ENCODE data around the gene TSPO2. TPM values are rescaled to one million over a fixed set of nuclear protein-coding genes. Genes with fewer than 3 reads are reported as not detected.
A peak's percentile ranks its signal among the peaks of the same experiment; 100 is the strongest.
"Not testable (repeated sequence)": the region's sequence is repeated elsewhere in the genome, so short reads cannot be mapped to it uniquely, and the experiment has no call there.

Gene TSPO2
- total RNA-seq, 2 experiments from 2014 or later = not detected

DNA sequence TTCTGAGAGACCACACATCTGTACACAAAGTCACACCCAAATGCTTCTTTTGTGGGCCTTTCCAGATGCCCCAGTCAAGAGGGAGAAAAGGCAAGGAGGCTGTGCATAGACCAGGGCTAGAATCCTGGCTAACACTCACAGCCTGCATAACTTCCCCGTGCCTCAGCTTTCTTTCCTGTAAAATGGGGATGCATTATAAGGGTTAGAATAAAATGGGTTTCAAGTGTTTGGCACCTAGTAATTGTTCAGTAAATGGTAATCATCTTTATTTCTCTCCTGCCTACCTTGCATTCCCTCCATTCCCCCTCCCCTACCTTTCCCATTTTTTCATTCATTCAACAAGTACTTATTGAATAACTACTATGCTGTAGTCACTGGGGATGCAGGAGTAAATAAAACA is 32.6 kb upstream of the TSPO2 start:
- H3K4me3 Mint-ChIP-seq = no peak overlapping the region
- H3K36me3 Mint-ChIP-seq = no peaks in the 10 kb centered on the region
- ChIA-PET POLR2A (no interaction called here), CTCF (interaction anchor here (1.4 to 2.0 kb wide), 2 partner anchors 10 to 61 kb away, joined by 3 to 6 read pairs; no protein-coding TSS in a partner anchor)
- no peak for DNase-seq
- H3K4me1 Mint-ChIP-seq (ENCODE audit: low read depth) = no peaks in the 10 kb centered on the region
- intact Hi-C loops (cut with micrococcal nuclease) = no loop called here
- no peaks in the 10 kb centered on the region for H3K9me3 Mint-ChIP-seq
- no peak overlapping the region for H3K27ac Mint-ChIP-seq
- peaks cover 5% of the 10 kb centered on the region for H3K27me3 Mint-ChIP-seq

GRCh38 chr6:41011673-41012072 is 30.6 kb upstream of the TSPO2 start:
- no peak overlapping the region for H3K4me3 Mint-ChIP-seq
- no peak overlapping the region for H3K27ac Mint-ChIP-seq
- CTCF ChIA-PET = interaction anchor here (1.2 to 4.0 kb wide), 2 partner anchors 16 to 28 kb away, joined by 3 to 19 read pairs; partner anchors contain the start of gene UNC5CL
- H3K36me3 Mint-ChIP-seq = peaks cover 2% of the 10 kb centered on the region
- no peak for DNase-seq
- intact Hi-C loops (cut with micrococcal nuclease) = no loop called here
- peaks cover 1% of the 10 kb centered on the region for H3K27me3 Mint-ChIP-seq
- POLR2A ChIA-PET = no interaction called here
- H3K9me3 Mint-ChIP-seq = no peaks in the 10 kb centered on the region
- H3K4me1 Mint-ChIP-seq (ENCODE audit: low read depth) = no peaks in the 10 kb centered on the region

GRCh38 chr6:41013466-41014153 is 28.7 kb upstream of the TSPO2 start:
- CTCF ChIA-PET = interaction anchor here (4.0 kb wide), 1 partner anchor 14 kb away, joined by 19 read pairs; no protein-coding TSS in a partner anchor
- H3K4me3 Mint-ChIP-seq = no peak overlapping the region
- no peaks in the 10 kb centered on the region for H3K9me3 Mint-ChIP-seq
- no peak overlapping the region for H3K27ac Mint-ChIP-seq
- peaks cover 1% of the 10 kb centered on the region for H3K27me3 Mint-ChIP-seq
- intact Hi-C loops (cut with micrococcal nuclease) = no loop called here
- POLR2A ChIA-PET = no interaction called here
- no peaks in the 10 kb centered on the region for H3K4me1 Mint-ChIP-seq (ENCODE audit: low read depth)
- H3K36me3 Mint-ChIP-seq = peaks cover 2% of the 10 kb centered on the region
- no peak for DNase-seq

DNA sequence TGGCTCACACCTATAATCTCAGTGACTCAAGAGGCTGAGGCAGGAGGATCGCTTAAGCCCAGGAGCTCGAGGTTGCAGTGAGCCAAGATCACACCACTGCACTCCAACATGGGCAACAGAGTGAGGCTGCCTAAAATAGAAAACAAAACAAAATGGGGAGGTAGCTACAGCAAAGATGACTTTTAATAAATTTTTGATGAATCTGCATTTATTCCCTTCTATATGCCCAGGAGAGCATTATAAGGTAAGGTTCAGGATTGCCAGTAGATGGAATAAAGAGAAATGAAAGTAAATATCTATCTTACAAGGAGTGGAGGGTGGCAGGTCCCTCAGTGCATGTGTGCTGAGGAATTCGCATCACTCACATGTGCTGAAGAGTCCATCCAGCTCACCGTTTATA is 27.5 kb upstream of the TSPO2 start:
- H3K27ac Mint-ChIP-seq = no peak overlapping the region
- POLR2A ChIA-PET = no interaction called here
- CTCF ChIA-PET = interaction anchor here (4.0 kb wide), 1 partner anchor 13 kb away, joined by 19 read pairs; no protein-coding TSS in a partner anchor

DNA sequence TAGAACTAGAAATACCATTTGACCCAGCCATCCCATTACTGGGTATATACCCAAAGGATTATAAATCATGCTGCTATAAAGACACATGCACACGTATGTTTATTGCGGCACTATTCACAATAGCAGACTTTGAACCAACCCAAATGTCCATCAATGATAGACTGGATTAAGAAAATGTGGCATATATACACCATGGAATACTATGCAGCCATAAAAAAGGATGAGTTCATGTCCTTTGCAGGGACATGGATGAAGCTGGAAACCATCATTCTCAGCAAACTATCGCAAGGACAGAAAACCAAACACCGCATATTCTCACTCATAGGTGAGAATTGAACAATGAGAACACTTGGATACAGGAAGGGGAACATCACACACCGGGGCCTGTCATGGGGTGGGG is 26.4 kb upstream of the TSPO2 start:
- H3K9me3 Mint-ChIP-seq; H3K27ac Mint-ChIP-seq; H3K4me3 Mint-ChIP-seq; H3K36me3 Mint-ChIP-seq; H3K4me1 Mint-ChIP-seq (ENCODE audit: low read depth); POLR2A ChIA-PET; DNase-seq; intact Hi-C loops (cut with micrococcal nuclease); H3K27me3 Mint-ChIP-seq: not testable (repeated sequence)
- CTCF ChIA-PET = interaction anchor here (0.6 kb wide), 1 partner anchor 23 kb away, joined by 3 read pairs; the partner anchor contains the start of gene UNC5CL

More for the DNA sequence above, 27.5 kb upstream of the TSPO2 start:
- Mint-ChIP-seq H3K36me3 (peaks cover 2% of the 10 kb centered on the region), H3K9me3 (no peaks in the 10 kb centered on the region), H3K4me1 (ENCODE audit: low read depth) (no peaks in the 10 kb centered on the region), H3K4me3 (no peak overlapping the region), H3K27me3 (peaks cover 1% of the 10 kb centered on the region)
- no peak for DNase-seq
- intact Hi-C loops (cut with micrococcal nuclease) = no loop called here

DNA sequence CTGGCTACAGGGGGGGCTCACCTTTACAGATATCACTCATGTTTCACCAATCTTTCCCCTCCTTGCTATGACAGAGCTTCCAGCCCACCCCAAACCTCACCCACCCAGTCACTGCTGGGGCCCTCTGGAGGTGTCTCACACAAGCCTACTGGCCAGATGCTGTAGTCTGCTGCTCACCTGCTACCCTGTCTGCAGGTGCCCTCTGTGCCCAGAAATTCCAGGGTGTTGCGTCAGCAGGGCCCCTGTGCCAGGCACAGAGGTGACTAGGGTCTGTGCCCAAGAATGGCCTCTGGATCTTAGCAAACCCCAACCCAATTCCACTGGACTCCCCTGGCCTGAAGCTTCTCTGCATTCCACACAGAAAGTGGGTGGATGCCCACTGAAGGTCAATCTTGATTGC is 24.6 kb upstream of the TSPO2 start:
- ChIA-PET CTCF (interaction anchor here (3.5 kb wide), 1 partner anchor 10 kb away, joined by 25 read pairs; no protein-coding TSS in a partner anchor), POLR2A (no interaction called here)
- H3K4me3 Mint-ChIP-seq = no peak overlapping the region
- DNase-seq = no peak
- intact Hi-C loops (cut with micrococcal nuclease) = no loop called here
- H3K4me1 Mint-ChIP-seq (ENCODE audit: low read depth) = no peaks in the 10 kb centered on the region
- H3K9me3 Mint-ChIP-seq = no peaks in the 10 kb centered on the region
- no peaks in the 10 kb centered on the region for H3K27me3 Mint-ChIP-seq
- H3K27ac Mint-ChIP-seq = no peak overlapping the region
- H3K36me3 Mint-ChIP-seq = peaks cover 2% of the 10 kb centered on the region

GRCh38 chr6:41021832-41022231 is 20.4 kb upstream of the TSPO2 start:
- intact Hi-C loops (cut with micrococcal nuclease) = no loop called here
- no peaks in the 10 kb centered on the region for H3K9me3 Mint-ChIP-seq
- H3K36me3 Mint-ChIP-seq = no peaks in the 10 kb centered on the region
- H3K27ac Mint-ChIP-seq = no peak overlapping the region
- no peaks in the 10 kb centered on the region for H3K4me1 Mint-ChIP-seq (ENCODE audit: low read depth)
- CTCF ChIA-PET = no interaction called here
- no peak for DNase-seq
- H3K27me3 Mint-ChIP-seq = no peaks in the 10 kb centered on the region
- H3K4me3 Mint-ChIP-seq = no peak overlapping the region
- POLR2A ChIA-PET = no interaction called here

DNA sequence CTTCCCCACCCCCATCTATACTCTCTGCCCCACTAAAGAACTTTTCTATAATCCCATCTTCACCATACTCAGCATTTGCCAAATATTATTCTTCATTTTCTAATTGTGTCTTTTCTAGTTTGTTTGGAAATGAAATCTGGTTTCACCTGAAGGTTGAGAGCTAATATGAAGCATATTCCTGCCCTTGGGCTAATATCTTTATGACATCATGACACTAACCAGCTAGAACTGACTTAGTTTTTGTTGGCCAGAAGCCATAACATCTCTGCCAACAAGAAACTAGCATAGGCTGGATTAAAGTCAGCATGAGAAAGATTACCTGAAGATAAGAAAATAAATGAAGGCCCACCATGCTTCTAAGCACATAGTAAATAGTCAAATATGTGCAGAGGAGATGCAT is 20.0 kb upstream of the TSPO2 start:
- no peaks in the 10 kb centered on the region for H3K27me3 Mint-ChIP-seq
- H3K9me3 Mint-ChIP-seq = no peaks in the 10 kb centered on the region

GRCh38 chr6:41023114-41023513 is 19.2 kb upstream of the TSPO2 start:
- DNase-seq = no peak

More for the DNA sequence above, 20.0 kb upstream of the TSPO2 start:
- Mint-ChIP-seq H3K27ac (no peak overlapping the region), H3K4me1 (ENCODE audit: low read depth) (peaks cover 3% of the 10 kb centered on the region), H3K4me3 (no peak overlapping the region), H3K36me3 (no peaks in the 10 kb centered on the region)
- no peak for DNase-seq
- intact Hi-C loops (cut with micrococcal nuclease) = no loop called here
- ChIA-PET POLR2A (no interaction called here), CTCF (no interaction called here)

GRCh38 chr6:41025966-41026530 is 16.2 kb upstream of the TSPO2 start:
- CTCF ChIA-PET = interaction anchor here (0.6 to 5.6 kb wide), 5 partner anchors 7 to 59 kb away, joined by 3 to 57 read pairs (median 25); partner anchors contain the start of gene UNC5CL
- Mint-ChIP-seq H3K9me3 (no peaks in the 10 kb centered on the region), H3K4me3 (no peak overlapping the region), H3K36me3 (no peaks in the 10 kb centered on the region), H3K27me3 (no peaks in the 10 kb centered on the region), H3K27ac (no peak overlapping the region), H3K4me1 (ENCODE audit: low read depth) (peaks cover 17% of the 10 kb centered on the region)
- POLR2A ChIA-PET = no interaction called here
- no peak for DNase-seq
- intact Hi-C loops (cut with micrococcal nuclease) = no loop called here

More at GRCh38 chr6:41023114-41023513, 19.2 kb upstream of the TSPO2 start:
- no peaks in the 10 kb centered on the region for H3K9me3 Mint-ChIP-seq
- CTCF ChIA-PET = no interaction called here
- H3K4me3 Mint-ChIP-seq = no peak overlapping the region
- peaks cover 9% of the 10 kb centered on the region for H3K4me1 Mint-ChIP-seq (ENCODE audit: low read depth)
- intact Hi-C loops (cut with micrococcal nuclease) = no loop called here
- POLR2A ChIA-PET = no interaction called here
- no peak overlapping the region for H3K27ac Mint-ChIP-seq
- no peaks in the 10 kb centered on the region for H3K27me3 Mint-ChIP-seq
- H3K36me3 Mint-ChIP-seq = no peaks in the 10 kb centered on the region

GRCh38 chr6:41027241-41027640 is 15.0 kb upstream of the TSPO2 start:
- no peaks in the 10 kb centered on the region for H3K9me3 Mint-ChIP-seq
- H3K4me1 Mint-ChIP-seq (ENCODE audit: low read depth) = peaks cover 17% of the 10 kb centered on the region
- H3K27ac Mint-ChIP-seq = peak overlapping the region; percentile 20
- ChIA-PET POLR2A (no interaction called here), CTCF (interaction anchor here (0.9 to 5.6 kb wide), 17 partner anchors 9 to 1764 kb away, joined by 3 to 57 read pairs (median 11); partner anchors contain the start of genes NFYA, OARD1 and UNC5CL)
- no peaks in the 10 kb centered on the region for H3K36me3 Mint-ChIP-seq
- no peaks in the 10 kb centered on the region for H3K27me3 Mint-ChIP-seq
- intact Hi-C loops (cut with micrococcal nuclease) = loop anchor here (1.0 kb wide), 2 partner anchors 21 to 45 kb away; partner anchors contain the start of genes NFYA and OARD1
- DNase-seq = no peak
- peak overlapping the region; percentile 72 for H3K4me3 Mint-ChIP-seq

GRCh38 chr6:41027799-41028560 is 14.3 kb upstream of the TSPO2 start:
- Mint-ChIP-seq H3K27ac (peak overlapping the region; percentile 20), H3K4me1 (ENCODE audit: low read depth) (peaks cover 17% of the 10 kb centered on the region), H3K27me3 (no peaks in the 10 kb centered on the region), H3K36me3 (no peaks in the 10 kb centered on the region), H3K4me3 (peak overlapping the region; percentile 72), H3K9me3 (no peaks in the 10 kb centered on the region)
- ChIA-PET CTCF (interaction anchor here (0.6 to 5.6 kb wide), 27 partner anchors 9 to 1765 kb away, joined by 3 to 57 read pairs (median 7); partner anchors contain the start of genes APOBEC2, NFYA, OARD1 and UNC5CL), POLR2A (interaction anchor here (1.6 kb wide), 1 partner anchor 13 kb away, joined by 3 read pairs; no protein-coding TSS in a partner anchor)
- peak; percentile 83 for DNase-seq
- intact Hi-C loops (cut with micrococcal nuclease) = loop anchor here (1.0 kb wide), 2 partner anchors 22 to 44 kb away; partner anchors contain the start of genes NFYA and OARD1
